ENCODE measurements around the gene ARHGAP45. TPM values are rescaled to one million over a fixed set of nuclear protein-coding genes. Genes with fewer than 3 reads are reported as not detected.
A peak's percentile ranks its signal among the peaks of the same experiment; 100 is the strongest.

ARHGAP45 gene
- total RNA-seq, 2 experiments from 2014 or later = 861 to 878 TPM

DNA sequence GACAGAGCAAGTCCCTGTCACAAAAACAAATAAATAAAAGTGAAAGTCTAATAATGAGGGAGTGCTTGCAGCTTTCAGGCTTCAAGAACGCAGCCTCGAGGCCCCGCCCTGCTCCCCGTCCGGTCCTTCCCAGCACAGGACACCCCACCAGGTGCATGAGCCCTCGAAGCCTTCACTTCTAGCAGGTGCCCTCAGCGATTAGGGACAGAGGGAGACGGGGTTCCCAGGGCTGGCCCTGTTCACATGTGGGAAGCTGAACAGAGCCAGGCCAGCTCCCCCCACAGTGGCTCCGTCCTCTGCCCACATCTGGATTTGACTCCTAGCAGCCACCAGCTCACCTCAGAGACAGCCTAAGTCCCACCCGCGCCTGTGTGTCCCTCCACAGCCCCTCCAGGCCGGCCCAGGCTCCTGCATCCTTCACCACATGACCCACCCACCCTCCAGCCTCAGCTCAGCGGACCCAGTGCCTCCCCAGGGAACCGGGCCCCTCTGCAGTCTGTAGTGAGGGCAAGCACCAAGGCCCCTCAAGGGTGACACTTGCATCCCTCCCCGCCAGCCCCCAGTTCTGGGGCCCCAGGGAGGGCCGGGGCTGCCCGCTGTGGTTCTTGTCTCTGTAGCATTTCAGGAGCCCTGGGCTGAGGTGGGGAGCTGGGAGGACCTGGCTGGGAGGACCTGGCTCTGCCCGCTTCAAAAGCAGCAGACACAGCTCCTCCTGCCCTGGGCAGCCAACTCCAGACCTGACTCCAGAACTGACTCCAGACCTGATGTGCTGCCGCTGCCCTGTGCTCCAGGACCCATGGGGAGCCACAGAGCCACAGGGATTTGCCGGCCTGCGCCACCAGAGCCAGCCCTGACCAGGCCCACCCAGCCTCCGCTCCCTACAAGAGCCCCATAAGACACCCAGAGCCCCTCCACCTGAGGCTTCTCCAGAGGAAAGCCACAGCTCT lies 64.1 kb downstream of the ARHGAP45 start:
- peaks cover 90% of the 10 kb centered on the region for H3K4me1 ChIP-seq (ENCODE audit: insufficient read depth, low read length)
- ATAC-seq (ENCODE audit: poor library complexity) (peak; percentile 15), DNase-seq (peak in 13 of 14 experiments; percentile 42 to 83 (median 67))
- CTCF ChIA-PET = interaction anchor here (0.9 to 3.3 kb wide), 4 partner anchors 18 to 267 kb away, joined by 3 to 18 read pairs (median 4); no protein-coding TSS in a partner anchor
- H3K4me1 Mint-ChIP-seq (ENCODE audit: low read depth) = peaks cover 32% of the 10 kb centered on the region
- intact Hi-C loops (cut with DNase I, micrococcal nuclease) = loop anchor here (5.0 kb wide), 2 partner anchors 41 to 61 kb away; partner anchors contain the start of gene SBNO2 (in 1 of the 2)
- peaks cover 0 to 8% of the 10 kb centered on the region in 2 experiments for H3K9me3 ChIP-seq (ENCODE audit: control insufficient read depth in 1 of 2, insufficient read depth in 1 of 2, low read length in 2 of 2)
- peaks cover 26% of the 10 kb centered on the region for H3K36me3 ChIP-seq (ENCODE audit: insufficient read depth, low read length)
- no peaks in the 10 kb centered on the region for H3K27me3 ChIP-seq (ENCODE audit: control insufficient read depth in 1 of 2, insufficient read depth in 2 of 2, low read length in 2 of 2)
- POLR2A ChIA-PET = interaction anchor here (0.7 to 4.8 kb wide), 18 partner anchors 11 to 138 kb away, joined by 3 to 27 read pairs (median 6); partner anchors contain the start of genes ARHGAP45, CIRBP and SBNO2
- peak overlapping the region; percentile 87 to 92 for H3K27ac ChIP-seq (ENCODE audit: low read depth in 1 of 2, low read length in 2 of 2)
- H3K4me3 ChIP-seq (ENCODE audit: low read length) = peak overlapping the region; percentile 95
- peaks cover 18% of the 10 kb centered on the region for H3K36me3 Mint-ChIP-seq (ENCODE audit: low read depth)
- TF ChIP-seq, protein P1, sequence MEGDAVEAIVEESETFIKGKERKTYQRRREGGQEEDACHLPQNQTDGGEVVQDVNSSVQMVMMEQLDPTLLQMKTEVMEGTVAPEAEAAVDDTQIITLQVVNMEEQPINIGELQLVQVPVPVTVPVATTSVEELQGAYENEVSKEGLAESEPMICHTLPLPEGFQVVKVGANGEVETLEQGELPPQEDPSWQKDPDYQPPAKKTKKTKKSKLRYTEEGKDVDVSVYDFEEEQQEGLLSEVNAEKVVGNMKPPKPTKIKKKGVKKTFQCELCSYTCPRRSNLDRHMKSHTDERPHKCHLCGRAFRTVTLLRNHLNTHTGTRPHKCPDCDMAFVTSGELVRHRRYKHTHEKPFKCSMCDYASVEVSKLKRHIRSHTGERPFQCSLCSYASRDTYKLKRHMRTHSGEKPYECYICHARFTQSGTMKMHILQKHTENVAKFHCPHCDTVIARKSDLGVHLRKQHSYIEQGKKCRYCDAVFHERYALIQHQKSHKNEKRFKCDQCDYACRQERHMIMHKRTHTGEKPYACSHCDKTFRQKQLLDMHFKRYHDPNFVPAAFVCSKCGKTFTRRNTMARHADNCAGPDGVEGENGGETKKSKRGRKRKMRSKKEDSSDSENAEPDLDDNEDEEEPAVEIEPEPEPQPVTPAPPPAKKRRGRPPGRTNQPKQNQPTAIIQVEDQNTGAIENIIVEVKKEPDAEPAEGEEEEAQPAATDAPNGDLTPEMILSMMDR (IDR thresholded peaks at IDR 0.05) = no peak
- peak overlapping the region; percentile 90 for H3K4me3 Mint-ChIP-seq
- no peaks in the 10 kb centered on the region for H3K9me3 Mint-ChIP-seq
- H3K27ac Mint-ChIP-seq = peak overlapping the region; percentile 96
- H3K27me3 Mint-ChIP-seq = no peaks in the 10 kb centered on the region

DNA sequence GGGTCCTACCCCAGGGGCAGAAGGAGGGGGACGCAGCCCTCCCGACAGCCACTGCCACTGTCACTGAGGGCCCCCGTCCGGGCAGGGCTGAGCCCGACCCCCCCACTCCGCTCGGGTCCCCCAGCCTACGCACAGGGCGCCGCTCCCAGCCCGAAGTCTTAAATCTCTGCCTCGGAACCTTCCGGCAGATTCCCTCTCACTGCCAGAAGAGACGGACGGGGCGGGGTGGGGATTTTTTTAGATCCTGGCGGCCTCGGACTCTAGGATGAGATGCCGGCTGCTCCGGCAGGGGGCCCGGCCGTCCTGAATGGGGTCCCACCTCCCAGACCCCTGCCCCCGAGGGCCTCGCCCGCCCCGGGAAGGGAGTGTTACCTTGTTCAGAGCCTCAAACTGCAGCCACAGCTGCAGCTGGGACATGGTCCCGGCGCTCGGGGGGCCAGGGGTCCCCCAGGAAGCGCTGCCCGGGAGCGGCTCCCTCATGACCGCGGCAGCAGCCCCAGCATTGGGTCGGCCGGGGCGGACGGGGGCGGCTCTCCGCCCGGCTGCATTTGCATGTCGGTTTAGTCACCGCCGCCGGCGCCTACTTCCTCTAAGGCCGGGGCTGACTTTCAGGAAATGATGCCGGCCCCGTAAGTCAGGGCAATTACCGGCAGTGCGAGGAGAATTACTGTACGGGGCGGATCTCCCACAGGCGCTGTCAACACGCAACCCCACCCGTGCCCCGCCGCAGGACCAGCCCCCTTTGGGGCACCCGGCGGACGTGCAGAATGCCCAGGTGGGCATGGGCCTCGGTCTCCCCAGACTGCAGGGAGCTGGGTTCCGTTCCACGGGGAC lies 65.0 kb downstream of the ARHGAP45 start:
- intact Hi-C loops (cut with DNase I, micrococcal nuclease) = loop anchor here (2.0 to 5.0 kb wide), 3 partner anchors 40 to 60 kb away; partner anchors contain the start of gene SBNO2 (in 2 of the 2)
- Mint-ChIP-seq H3K4me1 (ENCODE audit: low read depth) (peaks cover 36% of the 10 kb centered on the region), H3K27ac (peak overlapping the region; percentile 96), H3K36me3 (ENCODE audit: low read depth) (peaks cover 16% of the 10 kb centered on the region), H3K4me3 (peak overlapping the region; percentile 90), H3K9me3 (no peaks in the 10 kb centered on the region), H3K27me3 (no peaks in the 10 kb centered on the region)
- peaks cover 17% of the 10 kb centered on the region for H3K36me3 ChIP-seq (ENCODE audit: insufficient read depth, low read length)
- CTCF ChIA-PET = interaction anchor here (0.9 to 3.3 kb wide), 3 partner anchors 19 to 109 kb away, joined by 3 to 18 read pairs (median 5); no protein-coding TSS in a partner anchor
- DNase-seq (peak; percentile 62 to 94 (median 88)), ATAC-seq (ENCODE audit: poor library complexity) (peak; percentile 69)
- peaks cover 0 to 8% of the 10 kb centered on the region in 2 experiments for H3K9me3 ChIP-seq (ENCODE audit: control insufficient read depth in 1 of 2, insufficient read depth in 1 of 2, low read length in 2 of 2)
- TF ChIP-seq, protein P1 (IDR thresholded peaks at IDR 0.05) = no peak
- H3K4me1 ChIP-seq (ENCODE audit: insufficient read depth, low read length) = peaks cover 90% of the 10 kb centered on the region
- no peaks in the 10 kb centered on the region for H3K27me3 ChIP-seq (ENCODE audit: control insufficient read depth in 1 of 2, insufficient read depth in 2 of 2, low read length in 2 of 2)
- POLR2A ChIA-PET = interaction anchor here (0.9 to 4.8 kb wide), 11 partner anchors 19 to 137 kb away, joined by 3 to 27 read pairs (median 8); partner anchors contain the start of genes ABCA7, ARHGAP45, CIRBP and GPX4
- peak overlapping the region; percentile 95 for H3K4me3 ChIP-seq (ENCODE audit: low read length)
- peak overlapping the region; percentile 87 to 92 for H3K27ac ChIP-seq (ENCODE audit: low read depth in 1 of 2, low read length in 2 of 2)

Measured in CD4-positive, alpha-beta T cell (primary cell).